Activated CD4-positive, CD25-positive, alpha-beta regulatory T cell treated with anti-CD3 and anti-CD28 coated beads, Interleukin-2, amount 50 U/mL, for 16 hours (primary cell): ENCODE measurements around the gene CACNA1B.
"Not testable (repeated sequence)": the region's sequence is repeated elsewhere in the genome, so short reads cannot be mapped to it uniquely, and the experiment has no call there.

Experiments used
- DNase-seq: peaks from one replicate; pipeline ENCODE4 v3.0.0-alpha.2; 2020; ENCODE audit warnings: low read depth, low spot score

The CACNA1B gene

DNA sequence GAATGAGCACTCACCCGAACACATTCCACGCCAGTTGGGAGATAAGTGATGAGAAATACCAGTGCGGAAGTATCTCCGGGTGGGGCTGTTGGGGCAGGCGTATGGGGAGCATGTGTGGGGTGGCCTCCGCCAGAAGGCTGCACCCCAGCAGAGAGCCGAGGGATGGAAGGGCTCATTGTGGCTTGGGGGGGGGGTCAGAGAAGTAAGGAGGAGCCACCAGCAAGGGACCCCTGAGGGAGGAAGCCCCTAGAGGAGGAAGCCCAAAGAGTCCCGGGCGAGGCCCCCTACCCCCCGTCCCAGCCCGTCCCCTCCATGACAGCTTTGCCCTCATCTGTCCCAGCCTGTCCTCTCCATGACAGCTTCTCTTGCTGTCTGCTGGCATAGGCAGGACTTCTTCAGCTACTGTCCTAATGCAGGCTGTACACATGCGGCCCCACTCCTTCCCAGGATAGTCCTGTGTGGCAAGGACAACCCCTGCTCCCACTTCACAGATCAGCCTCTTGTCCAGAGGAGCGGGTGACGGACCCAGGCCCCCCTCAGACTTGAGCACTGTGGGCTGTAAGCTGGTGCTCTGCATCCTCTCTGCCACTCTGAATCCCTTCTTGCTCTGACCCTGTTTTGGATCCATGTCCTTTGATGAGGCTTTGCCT is 239.6 kb downstream of the CACNA1B start:
- DNase-seq: no peak

DNA sequence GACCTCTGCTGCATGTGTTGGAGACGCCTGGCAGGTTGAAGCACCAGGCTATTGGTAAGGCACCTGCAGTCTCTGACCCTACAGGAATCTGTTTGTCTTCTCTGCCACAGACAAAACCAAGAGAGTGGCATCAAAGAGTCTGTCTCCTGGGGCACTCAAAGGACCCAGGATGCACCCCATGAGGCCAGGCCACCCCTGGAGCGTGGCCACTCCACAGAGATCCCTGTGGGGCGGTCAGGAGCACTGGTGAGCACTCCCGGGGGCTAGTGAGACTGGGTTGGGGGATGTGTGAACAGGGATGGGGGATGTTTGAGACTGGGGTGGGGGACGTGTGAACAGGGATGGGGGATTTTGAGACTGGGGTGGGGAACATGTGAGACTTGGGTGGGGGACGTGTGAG is 240.3 kb downstream of the CACNA1B start:
- DNase-seq: no peak

DNA sequence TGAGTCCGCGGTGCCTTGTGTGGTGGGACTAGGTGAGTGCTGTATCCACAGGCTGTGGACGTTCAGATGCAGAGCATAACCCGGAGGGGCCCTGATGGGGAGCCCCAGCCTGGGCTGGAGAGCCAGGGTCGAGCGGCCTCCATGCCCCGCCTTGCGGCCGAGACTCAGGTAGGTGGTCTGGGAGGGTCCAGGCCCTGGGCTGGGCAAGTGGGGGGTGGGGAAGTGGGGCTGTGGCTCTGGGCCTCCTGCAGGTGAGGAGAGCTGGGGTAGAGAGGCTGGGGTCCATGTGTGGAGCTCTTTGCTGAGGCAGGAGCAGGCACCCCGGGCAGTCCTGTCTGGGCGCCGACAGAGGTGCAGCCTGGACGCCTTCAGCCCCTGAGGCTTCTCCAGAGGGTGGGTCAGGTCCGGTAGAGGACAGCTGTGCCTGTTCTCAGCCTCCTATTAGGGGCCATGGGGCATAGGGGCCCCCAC is 241.1 kb downstream of the CACNA1B start:
- DNase-seq: no peak

DNA sequence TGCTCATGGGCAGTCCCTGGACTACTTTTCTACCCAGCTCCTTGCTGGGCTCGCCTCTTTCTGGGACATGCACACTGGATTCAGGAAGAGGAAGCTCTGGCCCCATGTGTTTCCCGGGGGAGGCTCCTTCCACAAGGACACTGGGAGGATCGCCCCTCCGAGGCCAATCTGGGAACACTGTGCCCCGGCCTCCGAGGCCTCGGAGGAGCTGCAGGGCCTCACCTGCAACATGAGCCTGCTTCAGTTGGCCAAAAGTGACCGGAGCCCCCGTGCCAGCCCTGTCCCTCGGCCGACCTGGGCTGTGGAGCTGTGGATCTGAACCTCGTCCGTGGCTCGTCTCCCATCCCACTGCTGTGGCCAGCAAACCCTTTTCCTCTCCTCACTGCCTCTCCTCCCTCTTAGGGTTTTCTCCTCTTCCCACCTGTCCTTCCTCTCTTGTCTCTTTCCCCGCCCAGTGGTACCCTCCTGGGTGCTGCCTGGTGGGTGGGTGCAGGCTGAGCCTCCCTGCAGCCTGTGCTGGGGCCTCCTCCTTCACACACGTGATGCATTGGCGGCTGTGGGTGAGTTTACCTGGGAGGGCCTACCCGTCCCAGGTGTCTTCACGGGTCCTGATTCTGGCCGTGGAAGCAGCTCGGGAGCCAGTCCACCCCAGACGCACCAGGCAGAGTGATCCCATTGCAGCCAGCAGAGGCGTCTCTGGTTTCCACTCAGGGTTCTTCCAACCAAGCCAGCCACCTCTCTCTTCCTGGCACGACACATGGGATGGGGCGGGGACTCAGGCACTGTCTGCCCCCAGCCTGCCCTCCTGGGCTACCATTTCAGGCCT is 241.8 kb downstream of the CACNA1B start:
- DNase-seq: no peak

DNA sequence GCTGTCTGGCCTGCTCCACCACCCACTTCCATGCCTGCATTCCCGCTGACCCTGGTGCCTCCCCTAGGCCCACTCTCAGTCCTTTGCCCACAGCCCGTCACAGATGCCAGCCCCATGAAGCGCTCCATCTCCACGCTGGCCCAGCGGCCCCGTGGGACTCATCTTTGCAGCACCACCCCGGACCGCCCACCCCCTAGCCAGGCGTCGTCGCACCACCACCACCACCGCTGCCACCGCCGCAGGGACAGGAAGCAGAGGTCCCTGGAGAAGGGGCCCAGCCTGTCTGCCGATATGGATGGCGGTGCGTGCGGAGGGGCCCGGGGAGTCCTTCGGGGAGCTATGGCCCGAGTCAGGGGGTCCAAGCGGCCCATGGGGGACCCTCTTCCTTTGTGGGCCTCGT is 242.5 kb downstream of the CACNA1B start:
- DNase-seq: no peak

DNA sequence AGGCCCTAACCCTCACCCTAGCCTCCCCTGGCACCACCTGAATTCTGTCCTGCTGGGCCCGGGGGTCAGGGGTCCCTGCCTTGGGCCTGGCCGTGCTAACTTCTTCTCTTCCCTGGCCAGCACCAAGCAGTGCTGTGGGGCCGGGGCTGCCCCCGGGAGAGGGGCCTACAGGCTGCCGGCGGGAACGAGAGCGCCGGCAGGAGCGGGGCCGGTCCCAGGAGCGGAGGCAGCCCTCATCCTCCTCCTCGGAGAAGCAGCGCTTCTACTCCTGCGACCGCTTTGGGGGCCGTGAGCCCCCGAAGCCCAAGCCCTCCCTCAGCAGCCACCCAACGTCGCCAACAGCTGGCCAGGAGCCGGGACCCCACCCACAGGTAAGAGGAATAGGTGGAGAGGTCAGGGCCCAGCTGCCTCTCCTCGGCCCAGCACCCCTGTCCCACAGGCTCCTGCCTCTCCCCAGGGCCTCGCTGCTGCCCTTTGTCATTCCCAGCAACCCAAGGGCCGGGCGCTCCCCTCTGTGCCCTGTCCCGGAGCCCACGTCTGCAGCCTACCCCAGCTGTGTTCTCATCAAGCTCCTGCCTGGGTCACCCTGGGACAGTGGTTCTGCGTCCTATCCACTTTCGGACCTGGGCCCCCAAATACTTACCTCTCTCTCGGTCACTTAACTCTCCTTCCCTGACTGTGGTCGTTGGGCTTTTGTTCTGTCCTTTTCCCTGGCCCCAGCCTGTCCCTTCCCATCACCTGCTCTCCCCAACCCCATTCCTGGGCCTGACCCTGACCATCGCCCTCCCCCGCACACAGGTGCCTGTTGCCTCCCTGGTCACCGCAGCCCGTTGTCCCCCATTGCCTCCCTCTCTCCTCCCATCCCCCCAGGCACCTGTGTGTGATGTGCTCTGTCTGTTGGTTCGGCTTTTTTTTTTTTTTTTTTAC is 243.2 kb downstream of the CACNA1B start:
- DNase-seq: no peak

DNA sequence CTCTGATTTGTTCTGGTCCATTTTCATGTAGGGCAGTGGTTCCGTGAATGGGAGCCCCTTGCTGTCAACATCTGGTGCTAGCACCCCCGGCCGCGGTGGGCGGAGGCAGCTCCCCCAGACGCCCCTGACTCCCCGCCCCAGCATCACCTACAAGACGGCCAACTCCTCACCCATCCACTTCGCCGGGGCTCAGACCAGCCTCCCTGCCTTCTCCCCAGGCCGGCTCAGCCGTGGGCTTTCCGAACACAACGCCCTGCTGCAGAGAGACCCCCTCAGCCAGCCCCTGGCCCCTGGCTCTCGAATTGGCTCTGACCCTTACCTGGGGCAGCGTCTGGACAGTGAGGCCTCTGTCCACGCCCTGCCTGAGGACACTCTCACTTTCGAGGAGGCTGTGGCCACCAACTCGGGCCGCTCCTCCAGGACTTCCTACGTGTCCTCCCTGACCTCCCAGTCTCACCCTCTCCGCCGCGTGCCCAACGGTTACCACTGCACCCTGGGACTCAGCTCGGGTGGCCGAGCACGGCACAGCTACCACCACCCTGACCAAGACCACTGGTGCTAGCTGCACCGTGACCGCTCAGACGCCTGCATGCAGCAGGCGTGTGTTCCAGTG is 244.0 kb downstream of the CACNA1B start:
- no peak for DNase-seq

DNA sequence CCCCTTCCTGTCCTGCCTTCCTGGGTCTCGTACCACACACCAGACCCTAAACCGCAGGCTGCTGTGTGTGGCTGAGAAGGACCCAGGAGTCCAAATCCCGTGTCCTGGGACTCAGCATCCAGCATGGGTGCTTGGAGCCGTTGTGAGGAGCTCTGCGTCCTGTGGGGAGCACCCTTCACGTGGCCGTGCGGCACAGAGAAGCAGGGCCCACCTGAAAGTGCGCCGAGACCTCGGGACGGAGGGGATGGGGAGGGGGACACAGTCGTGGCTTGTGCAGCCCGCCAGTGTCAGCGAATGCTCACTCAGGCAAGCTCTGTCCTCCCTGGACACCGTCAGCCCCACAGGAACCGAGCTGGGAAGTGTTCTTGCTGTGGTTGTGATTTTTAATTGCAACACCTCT is 244.6 kb downstream of the CACNA1B start:
- DNase-seq: no peak

DNA sequence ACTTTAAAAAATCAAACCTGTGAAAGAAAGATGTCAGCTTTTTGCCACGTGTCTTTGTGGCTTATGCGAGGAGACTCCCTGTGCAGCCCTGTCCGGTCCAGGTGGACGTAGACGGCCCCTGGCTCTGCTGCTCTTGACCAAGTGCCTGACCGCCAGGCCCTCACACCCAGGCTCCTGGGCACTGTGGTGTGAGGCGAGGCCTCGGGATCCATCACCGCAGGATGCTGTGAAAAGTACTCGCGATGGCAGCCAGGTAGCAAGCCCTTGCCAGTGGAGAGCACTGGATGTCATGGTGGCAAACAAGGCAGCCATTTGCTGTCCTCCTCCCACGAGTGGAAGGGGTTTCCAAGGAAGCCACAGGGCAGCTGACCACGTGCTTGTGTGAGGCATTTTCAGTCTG is 245.1 kb downstream of the CACNA1B start:
- DNase-seq: no peak

DNA sequence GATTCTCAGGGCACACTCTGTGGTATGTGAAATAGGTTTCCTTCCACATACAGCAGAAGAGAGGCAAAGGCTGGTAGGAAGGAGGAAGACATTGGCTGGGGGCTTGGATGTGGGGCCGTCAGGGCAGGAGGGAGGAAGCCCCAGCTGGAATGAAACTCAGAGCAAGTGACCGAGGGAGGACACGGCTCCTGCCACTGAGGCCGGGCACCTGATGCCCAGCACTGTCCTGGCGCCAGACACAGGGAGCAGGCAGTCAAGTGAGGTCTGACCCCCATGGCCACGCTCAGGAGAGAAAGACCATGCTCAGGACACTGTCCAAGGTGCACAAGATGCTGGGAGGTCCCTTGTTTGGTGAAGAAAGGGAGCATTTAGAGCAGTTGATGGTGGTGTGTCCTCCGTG is 245.5 kb downstream of the CACNA1B start:
- no peak for DNase-seq

DNA sequence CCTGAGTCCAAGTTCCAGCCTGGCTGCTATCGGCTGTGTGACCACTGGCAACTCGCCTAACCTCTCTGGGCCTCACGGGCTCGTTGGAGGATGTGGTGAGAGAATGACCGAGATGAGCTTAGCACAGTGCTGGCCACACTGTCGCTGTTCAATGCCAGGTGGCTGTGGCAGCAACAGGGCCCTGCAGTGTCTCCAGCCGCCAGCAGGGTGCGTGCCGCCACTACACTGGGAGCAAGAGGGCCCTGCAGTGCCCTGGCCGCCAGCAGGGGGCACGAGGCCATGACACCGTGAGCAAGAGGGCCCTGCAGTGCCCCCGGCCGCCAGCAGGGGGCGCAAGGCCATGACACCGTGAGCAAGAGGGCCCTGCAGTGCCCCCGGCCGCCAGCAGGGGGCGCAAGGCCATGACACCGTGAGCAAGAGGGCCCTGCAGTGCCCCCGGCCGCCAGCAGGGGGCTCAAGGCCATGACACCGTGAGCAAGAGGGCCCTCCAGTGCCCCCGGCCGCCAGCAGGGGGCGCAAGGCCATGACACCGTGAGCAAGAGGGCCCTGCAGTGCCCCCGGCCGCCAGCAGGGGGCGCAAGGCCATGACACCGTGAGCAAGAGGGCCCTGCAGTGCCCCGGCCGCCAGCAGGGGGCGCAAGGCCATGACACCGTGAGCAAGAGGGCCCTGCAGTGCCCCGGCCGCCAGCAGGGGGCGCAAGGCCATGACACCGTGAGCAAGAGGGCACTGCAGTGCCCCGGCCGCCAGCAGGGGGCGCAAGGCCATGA is 248.7 kb downstream of the CACNA1B start:
- DNase-seq: not testable (repeated sequence)

DNA sequence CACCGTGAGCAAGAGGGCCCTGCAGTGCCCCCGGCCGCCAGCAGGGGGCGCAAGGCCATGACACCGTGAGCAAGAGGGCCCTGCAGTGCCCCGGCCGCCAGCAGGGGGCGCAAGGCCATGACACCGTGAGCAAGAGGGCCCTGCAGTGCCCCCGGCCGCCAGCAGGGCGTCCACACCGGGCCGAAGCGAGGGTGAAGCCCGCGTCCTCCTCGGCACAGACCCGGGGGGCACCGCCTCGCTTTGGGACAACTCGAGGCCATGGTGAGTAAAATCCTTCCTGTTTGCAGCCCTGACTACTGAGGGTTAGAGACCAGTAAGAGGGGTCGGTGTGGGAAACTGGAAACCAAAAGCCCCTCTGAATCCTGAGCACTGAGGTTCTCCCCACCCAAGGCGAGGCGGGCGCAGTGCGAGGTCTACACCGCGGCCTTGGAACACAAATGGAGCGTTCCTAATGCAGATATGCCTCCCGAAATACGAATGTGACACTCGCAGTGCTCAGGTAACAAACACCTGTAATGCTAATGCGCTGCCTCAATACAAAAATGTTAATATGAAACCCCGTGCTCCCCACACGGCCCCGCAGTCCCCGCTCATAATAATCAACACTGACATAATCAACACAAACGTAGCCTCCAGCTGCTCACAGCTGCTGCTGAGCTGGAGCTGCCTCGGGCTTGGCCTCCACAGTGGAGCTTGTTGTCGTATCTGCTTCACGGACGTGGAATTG is 249.4 kb downstream of the CACNA1B start:
- not testable (repeated sequence) for DNase-seq

DNA sequence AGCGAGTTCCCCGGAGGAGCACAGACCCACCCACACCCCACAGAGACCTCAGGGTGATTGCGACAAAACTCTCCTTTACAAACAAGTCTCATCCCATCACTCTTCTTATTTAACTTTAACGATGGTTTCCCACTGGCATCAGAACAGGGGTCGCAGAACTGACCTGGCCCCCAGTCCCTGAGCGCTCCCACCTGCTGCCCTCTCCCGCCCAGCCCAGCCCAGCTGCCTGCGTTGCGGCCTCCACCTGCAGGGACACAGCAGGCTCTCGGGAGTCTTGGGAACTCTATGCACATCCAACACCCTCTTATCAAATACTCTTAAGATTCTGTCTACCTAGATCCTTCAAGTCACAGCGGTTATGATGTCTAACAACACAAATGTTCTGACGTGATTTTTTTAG is 250.4 kb downstream of the CACNA1B start:
- DNase-seq: not testable (repeated sequence)

DNA sequence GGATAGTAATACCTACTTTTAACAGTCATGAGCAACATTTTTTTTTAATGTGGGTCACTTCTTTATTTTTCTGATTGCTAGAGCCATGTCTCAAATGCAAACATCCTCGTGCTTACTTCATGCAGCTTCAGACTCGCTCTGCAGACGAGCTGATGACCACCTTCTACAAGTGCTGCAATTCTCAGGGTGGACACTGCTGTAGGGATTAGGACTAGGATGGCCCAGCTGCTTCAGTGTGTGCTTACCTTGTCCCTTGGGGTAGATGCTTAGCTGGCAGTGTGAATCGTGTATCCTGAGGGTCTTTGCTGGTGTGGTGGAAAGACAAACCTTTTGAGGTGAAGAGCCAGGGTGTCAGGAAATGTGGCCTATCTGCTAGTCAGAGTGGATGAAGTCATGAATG is 251.7 kb downstream of the CACNA1B start:
- DNase-seq: not testable (repeated sequence)

DNA sequence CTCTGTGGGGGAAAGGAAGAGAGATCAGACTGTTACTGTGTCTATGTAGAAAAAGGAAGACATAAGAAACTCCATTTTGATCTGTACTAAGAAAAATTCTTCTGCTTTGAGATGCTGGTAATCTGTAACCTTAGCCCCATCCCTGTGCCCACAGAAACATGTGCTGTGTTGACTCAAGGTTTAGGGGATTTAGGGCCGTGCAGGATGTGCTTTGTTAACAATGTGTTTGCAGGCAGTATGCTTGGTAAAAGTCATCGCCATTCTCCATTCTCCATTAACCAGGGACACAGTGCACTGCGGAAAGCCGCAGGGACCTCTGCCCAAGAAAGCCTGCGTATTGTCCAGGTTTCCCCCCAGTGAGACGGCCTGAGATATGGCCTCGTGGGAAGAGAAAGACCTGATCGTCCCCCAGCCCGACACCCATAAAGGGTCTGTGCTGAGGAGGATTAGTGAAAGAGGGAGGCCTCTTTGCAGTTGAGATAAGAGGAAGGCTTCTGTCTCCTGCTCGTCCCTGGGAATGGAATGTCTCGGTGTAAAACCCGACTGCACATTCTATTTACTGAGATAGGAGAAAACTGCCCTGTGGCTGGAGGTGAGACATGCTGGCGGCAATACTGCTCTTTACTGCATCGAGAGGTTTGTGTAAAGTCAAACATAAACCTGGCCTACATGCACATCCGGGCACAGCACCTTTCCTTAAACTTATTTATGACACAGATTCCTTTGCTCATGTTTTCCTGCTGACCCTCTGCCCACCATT is 255.5 kb downstream of the CACNA1B start:
- DNase-seq: not testable (repeated sequence)

DNA sequence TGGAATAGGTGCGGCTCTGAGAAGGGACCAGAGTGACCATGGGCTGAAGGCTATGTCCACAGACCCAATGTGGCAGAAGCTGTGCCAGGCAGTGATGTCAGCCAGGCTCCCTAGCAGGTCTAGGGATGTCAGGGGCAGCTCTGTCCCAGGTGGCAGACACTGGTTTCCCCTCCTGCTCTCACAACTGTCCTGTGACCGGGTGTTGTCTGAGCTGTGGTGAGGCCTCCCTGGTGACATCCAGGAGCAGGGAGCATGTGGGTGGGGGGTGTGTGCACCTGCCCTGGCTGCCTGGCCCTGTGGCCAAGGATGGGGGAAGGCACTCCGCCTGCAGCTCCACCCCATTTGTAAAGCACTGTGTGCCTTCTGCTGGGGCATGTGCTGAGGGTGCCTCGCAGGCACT is 257.0 kb downstream of the CACNA1B start:
- not testable (repeated sequence) for DNase-seq

DNA sequence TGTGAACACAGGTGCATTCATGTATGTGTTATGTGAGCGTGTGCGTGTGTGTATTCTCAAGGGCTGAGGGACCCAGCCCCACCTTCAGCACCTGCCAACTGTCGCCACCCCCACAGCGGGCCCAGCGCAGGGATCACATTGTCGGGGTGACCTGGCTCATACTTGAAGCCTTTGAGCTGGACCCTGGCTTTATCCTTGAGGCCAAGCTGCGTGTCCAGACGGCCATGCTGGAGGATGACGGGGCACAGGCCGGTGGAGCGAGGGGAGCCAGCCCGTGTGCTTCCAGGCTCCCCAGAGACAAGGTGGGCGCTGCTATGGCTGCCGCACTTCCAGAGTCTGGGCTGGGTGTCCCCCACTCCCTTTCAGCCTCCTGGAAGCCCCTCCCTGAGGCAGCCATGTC is 261.5 kb downstream of the CACNA1B start:
- DNase-seq: not testable (repeated sequence)

DNA sequence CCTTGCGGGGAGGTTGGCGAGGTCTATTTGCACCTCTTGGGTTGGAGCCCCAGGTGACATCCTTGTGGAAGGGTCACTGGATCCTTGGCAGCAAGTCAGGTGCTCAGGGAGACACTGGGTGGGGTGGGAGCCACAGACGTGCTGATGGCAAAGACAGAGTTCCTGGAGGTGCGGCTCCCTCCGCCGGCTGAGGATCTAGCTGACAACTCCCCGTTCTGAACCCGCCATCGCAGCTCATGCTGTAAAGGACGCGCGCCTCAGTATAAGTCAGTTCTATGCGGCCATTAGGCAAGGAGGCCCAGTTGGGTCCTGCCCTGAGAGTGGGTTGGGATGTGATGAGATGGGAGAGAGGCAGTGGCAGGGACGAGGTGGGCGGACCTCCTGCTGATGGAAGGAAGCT is 263.4 kb downstream of the CACNA1B start:
- DNase-seq: not testable (repeated sequence)

DNA sequence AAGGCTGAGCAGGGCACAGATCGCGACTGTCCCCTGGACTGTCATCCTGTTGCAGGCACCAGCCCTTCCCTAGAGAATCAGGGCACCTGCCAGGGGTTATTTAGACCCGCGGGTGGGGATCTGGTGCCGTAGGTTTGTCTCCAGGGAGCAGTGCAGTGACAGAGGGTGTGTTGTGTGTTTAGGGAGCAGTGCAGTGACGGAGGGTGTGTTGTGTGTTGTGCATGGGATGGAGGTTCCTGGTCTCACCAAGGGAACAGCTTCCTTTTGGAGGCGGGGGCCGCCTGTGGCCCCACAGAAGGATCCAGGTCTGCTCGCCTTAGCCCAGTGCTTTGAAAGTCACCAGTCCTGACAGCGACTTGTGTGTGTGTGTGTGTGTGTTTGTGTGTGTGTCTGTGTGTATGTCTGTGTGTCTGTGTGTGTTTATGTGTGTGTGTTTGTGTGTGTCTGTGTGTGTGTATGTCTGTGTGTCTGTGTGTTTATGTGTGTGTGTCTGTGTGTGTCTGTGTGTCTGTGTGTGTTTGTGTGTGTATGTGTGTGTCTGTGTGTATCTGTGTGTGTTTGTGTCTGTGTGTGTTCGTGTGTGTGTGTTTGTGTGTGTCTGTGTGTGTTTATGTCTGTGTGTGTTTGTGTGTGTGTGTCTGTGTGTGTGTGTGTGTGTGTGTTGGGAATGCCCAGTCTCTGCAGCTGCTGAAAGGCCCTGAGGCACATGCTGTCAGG is 265.1 kb downstream of the CACNA1B start:
- not testable (repeated sequence) for DNase-seq
